Measurements from ENCODE around the gene SHISAL1. TPM values are rescaled to one million over a fixed set of nuclear protein-coding genes. Genes with fewer than 3 reads are reported as not detected.

SHISAL1 gene
- polyA plus RNA-seq, 1 experiment = 2.4 TPM

DNA sequence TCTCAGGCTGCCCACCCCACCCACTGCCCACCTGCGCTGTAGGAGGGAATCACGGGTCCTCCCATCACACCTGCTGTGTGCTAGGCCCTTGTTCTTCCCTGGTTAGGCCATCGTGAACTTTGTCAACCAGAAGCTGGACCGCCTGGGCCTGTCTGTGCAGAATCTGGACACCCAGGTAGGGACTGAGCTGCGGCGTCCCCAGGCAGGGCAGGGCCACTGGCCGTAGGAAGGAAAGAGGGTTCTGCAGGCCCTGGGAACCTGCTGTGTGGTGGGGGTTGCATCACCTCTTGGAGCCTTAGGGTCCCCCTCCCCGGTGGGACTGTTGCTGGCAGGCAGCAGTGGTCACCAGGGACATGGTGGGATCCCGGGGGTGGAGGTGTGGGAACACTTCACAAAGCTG lies 116.5 kb downstream of the SHISAL1 start:
- Histone ChIP-seq H3K27me3 (ENCODE audit: control insufficient read depth, insufficient read depth, low read length) (peaks cover 29% of the 10 kb centered on the region), H3K27ac (ENCODE audit: low read depth, low read length) (no peak overlapping the region), H3K9me3 (ENCODE audit: control insufficient read depth, insufficient read depth, low read length) (peaks cover 7% of the 10 kb centered on the region; the same call in 1 of the 2 replicates), H3K4me3 (ENCODE audit: low read depth, low read length) (no peak overlapping the region)
- CTCF ChIA-PET = interaction anchor here (0.9 kb wide), 1 partner anchor 203 kb away, joined by 3 read pairs; no protein-coding TSS in a partner anchor
- POLR2A ChIA-PET = no interaction called here
- DNase-seq (ENCODE audit: low read depth, low spot score) = no peak
- TF ChIP-seq, protein P1, sequence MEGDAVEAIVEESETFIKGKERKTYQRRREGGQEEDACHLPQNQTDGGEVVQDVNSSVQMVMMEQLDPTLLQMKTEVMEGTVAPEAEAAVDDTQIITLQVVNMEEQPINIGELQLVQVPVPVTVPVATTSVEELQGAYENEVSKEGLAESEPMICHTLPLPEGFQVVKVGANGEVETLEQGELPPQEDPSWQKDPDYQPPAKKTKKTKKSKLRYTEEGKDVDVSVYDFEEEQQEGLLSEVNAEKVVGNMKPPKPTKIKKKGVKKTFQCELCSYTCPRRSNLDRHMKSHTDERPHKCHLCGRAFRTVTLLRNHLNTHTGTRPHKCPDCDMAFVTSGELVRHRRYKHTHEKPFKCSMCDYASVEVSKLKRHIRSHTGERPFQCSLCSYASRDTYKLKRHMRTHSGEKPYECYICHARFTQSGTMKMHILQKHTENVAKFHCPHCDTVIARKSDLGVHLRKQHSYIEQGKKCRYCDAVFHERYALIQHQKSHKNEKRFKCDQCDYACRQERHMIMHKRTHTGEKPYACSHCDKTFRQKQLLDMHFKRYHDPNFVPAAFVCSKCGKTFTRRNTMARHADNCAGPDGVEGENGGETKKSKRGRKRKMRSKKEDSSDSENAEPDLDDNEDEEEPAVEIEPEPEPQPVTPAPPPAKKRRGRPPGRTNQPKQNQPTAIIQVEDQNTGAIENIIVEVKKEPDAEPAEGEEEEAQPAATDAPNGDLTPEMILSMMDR (IDR thresholded peaks at IDR 0.05; ENCODE audit: low read depth, low read length) = no peak

DNA sequence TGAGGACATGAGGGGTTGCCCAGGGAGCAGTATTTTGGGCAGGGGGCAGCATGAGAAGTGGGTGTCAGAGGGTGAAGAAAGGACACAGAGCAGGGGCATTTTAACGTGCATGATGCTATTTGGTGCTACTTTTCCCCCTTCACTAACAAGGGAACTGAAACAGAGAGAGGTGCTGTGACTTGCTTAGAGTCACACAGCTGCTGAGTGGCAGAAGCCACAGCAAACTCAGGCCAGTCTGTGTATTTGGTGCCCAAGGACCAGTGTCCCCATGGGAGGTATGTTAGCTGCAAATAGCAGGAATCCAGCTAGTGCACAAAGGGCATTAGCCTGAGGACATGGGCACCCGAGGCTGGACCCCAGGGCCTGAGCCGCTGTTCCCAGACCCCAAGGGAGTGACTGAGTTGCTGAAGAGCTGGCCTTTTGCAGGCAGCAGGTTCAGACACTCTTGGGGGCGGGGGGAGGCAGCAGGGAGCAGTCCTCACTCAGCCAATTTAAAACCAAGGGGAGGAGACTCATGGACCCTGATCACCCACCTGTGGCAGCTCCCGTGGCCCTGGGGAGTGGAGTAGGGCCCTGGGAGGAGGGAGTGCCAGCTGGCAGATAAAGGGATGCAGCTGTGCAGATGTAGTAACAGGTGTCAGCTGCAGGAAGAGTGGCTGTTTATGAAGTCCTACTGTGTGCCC lies 117.4 kb downstream of the SHISAL1 start:
- H3K27me3 ChIP-seq (ENCODE audit: control insufficient read depth, insufficient read depth, low read length) = peaks cover 29% of the 10 kb centered on the region
- no peak for DNase-seq (ENCODE audit: low read depth, low spot score)
- ChIA-PET CTCF (interaction anchor here (0.9 kb wide), 1 partner anchor 202 kb away, joined by 3 read pairs; no protein-coding TSS in a partner anchor), POLR2A (no interaction called here)
- no peak overlapping the region for H3K27ac ChIP-seq (ENCODE audit: low read depth, low read length)
- no peak overlapping the region for H3K4me3 ChIP-seq (ENCODE audit: low read depth, low read length)
- peaks cover 7% of the 10 kb centered on the region; the same call in 1 of the 2 replicates for H3K9me3 ChIP-seq (ENCODE audit: control insufficient read depth, insufficient read depth, low read length)
- TF ChIP-seq, protein P1 (IDR thresholded peaks at IDR 0.05; ENCODE audit: low read depth, low read length) = no peak

DNA sequence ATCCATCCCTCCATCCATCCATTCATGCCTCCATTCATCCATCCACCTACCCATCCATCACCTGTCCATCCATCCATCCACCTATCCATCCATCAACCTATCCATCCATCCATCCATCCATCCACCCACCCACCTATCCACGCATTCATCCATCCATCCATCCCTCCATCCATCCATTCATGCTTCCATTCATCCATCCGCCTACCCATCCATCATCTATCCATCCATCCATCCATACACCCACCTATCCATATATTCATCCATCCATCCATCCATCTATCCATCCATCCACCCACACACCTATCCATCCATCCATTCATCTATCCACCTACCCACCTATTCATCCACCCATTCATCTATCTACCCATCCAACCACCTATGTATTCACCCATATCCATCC lies 118.2 kb downstream of the SHISAL1 start:
- POLR2A ChIA-PET = no interaction called here
- no peak overlapping the region for H3K4me3 ChIP-seq (ENCODE audit: low read depth, low read length)
- H3K27ac ChIP-seq (ENCODE audit: low read depth, low read length) = no peak overlapping the region
- TF ChIP-seq, protein P1 (IDR thresholded peaks at IDR 0.05; ENCODE audit: low read depth, low read length) = no peak
- CTCF ChIA-PET = no interaction called here
- peaks cover 29% of the 10 kb centered on the region for H3K27me3 ChIP-seq (ENCODE audit: control insufficient read depth, insufficient read depth, low read length)
- DNase-seq (ENCODE audit: low read depth, low spot score) = no peak
- H3K9me3 ChIP-seq (ENCODE audit: control insufficient read depth, insufficient read depth, low read length) = peaks cover 7% of the 10 kb centered on the region; the same call in 1 of the 2 replicates

Other genes starting within 250 kb of the SHISAL1 start
- 0.01 TPM in 1 of 2 replicates, not detected in the other for gene PARVG, start 132.0 kb downstream of the SHISAL1 start, polyA plus RNA-seq (2011; rRNA removed)
- gene RTL6, start 185.3 kb upstream of the SHISAL1 start, polyA plus RNA-seq (2011; rRNA removed) = 22.4 and 25.9 TPM in 2 replicates

Data from AG04450 (cell line).